ENCODE measurements around the gene MRC2. TPM values are rescaled to one million over a fixed set of nuclear protein-coding genes. Genes with fewer than 3 reads are reported as not detected.

Gene MRC2
- total RNA-seq, 2 donors from 2014 or later = 43.8 to 46.7 TPM

- no peak overlapping the region for H3K27ac ChIP-seq
- H3K4me1 ChIP-seq = no peaks in the 10 kb centered on the region
- no peak overlapping the region for H3K4me3 ChIP-seq
- TF ChIP-seq CTCF (IDR thresholded peaks at IDR 0.05) = no peak
- H3K9me3 ChIP-seq = no peaks in the 10 kb centered on the region
- no peaks in the 10 kb centered on the region for H3K27me3 ChIP-seq
- DNase-seq (ENCODE audit: low spot score) = no peak
- H3K36me3 ChIP-seq = no peaks in the 10 kb centered on the region
Observed at GRCh38 chr17:62674363-62674739, 46.9 kb downstream of the MRC2 start.

DNA sequence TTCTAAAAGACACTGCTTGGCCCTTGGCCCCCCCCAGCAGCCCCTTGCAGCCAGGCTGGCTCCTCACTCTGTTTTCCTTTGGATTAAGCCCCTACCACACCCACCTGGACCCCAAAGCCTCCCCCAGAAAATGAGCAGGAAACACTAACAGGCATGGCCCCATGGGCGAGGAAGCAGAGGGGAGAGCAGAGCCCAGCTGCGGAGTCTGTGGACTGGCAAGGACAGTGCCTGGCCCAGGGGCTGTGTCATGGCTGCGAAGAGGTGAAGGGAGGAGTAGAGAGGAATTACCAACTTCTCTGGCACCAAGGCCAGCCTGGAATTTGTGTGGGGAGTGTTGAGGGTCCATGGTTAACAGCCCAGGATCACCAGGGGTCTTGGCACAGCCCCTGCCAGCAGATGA lies 47.4 kb downstream of the MRC2 start:
- no peak for DNase-seq (ENCODE audit: low spot score)
- no peaks in the 10 kb centered on the region for H3K36me3 ChIP-seq

GRCh38 chr17:62675260-62675659 lies 47.8 kb downstream of the MRC2 start:
- DNase-seq (ENCODE audit: low spot score) = no peak
- no peak overlapping the region for H3K27ac ChIP-seq

More for the DNA sequence above, 47.4 kb downstream of the MRC2 start:
- H3K27ac ChIP-seq = no peak overlapping the region
- H3K9me3 ChIP-seq = no peaks in the 10 kb centered on the region
- H3K4me3 ChIP-seq = no peak overlapping the region
- H3K4me1 ChIP-seq = no peaks in the 10 kb centered on the region
- H3K27me3 ChIP-seq = no peaks in the 10 kb centered on the region
- no peak for TF ChIP-seq CTCF (IDR thresholded peaks at IDR 0.05)

GRCh38 chr17:62675701-62676100 lies 48.2 kb downstream of the MRC2 start:
- Histone ChIP-seq H3K36me3 (no peaks in the 10 kb centered on the region), H3K9me3 (no peaks in the 10 kb centered on the region), H3K4me1 (no peaks in the 10 kb centered on the region), H3K27ac (no peak overlapping the region), H3K27me3 (no peaks in the 10 kb centered on the region), H3K4me3 (no peak overlapping the region)
- no peak for DNase-seq (ENCODE audit: low spot score)
- no peak for TF ChIP-seq CTCF (IDR thresholded peaks at IDR 0.05)

More at GRCh38 chr17:62675260-62675659, 47.8 kb downstream of the MRC2 start:
- no peak for TF ChIP-seq CTCF (IDR thresholded peaks at IDR 0.05)
- Histone ChIP-seq H3K36me3 (no peaks in the 10 kb centered on the region), H3K4me3 (no peak overlapping the region), H3K9me3 (no peaks in the 10 kb centered on the region), H3K27me3 (no peaks in the 10 kb centered on the region), H3K4me1 (no peaks in the 10 kb centered on the region)

DNA sequence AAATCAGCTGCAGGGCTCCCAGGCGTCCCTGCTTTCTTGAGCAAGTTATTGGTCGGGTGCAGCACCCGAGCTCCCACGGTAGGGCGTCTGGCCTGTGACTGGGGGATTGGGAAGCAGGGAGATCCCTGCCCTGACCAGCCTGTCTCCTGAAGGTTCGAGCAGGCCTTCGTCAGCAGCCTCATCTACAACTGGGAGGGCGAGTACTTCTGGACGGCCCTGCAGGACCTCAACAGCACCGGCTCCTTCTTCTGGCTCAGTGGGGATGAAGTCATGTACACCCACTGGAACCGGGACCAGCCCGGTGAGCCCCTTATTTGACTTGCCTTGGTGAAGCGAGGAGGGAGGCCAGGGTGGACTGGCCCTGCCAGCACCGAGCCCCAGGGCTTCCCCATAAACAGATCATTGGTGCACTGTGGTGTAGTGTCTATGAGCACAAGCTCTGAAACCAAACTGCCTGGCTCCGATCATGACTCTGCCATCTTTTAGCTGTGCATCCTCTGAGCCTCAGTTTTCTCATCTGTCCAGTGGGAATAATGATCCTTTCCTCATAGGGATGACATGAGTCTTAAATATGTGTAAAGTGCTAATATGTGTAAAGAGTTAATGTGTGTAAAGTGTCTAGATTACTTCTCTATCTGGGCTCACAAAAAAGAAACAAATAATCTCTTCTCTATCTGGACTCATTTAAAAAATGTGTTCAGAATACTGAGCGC lies 48.9 kb downstream of the MRC2 start:
- H3K9me3 ChIP-seq = no peaks in the 10 kb centered on the region
- DNase-seq (ENCODE audit: low spot score) = no peak
- H3K4me3 ChIP-seq = no peak overlapping the region
- no peaks in the 10 kb centered on the region for H3K4me1 ChIP-seq
- H3K27me3 ChIP-seq = no peaks in the 10 kb centered on the region
- H3K36me3 ChIP-seq = peaks cover 2% of the 10 kb centered on the region
- H3K27ac ChIP-seq = no peak overlapping the region
- no peak for TF ChIP-seq CTCF (IDR thresholded peaks at IDR 0.05)
